OCI-LY1 (cell line): Measurements from ENCODE around the gene APOD.

ENCODE experiments used
- CTCF ChIP-seq: fragments of 200-600 bp; sonication (generic), shearing (Covaris generic); IDR thresholded peaks from 2 replicates; pipeline ENCODE4 v1.5.1; 2017; ENCODE audit warnings: mild to moderate bottlenecking, antibody characterized with exemption, low read length, moderate library complexity, mixed read lengths
- EZH2 ChIP-seq: fragments of 200-600 bp; sonication (generic), shearing (Covaris generic); IDR thresholded peaks from 2 replicates; pipeline ENCODE4 v1.8.0; 2017; ENCODE audit warnings: borderline replicate concordance, mixed run types, mild to moderate bottlenecking, antibody characterized with exemption, low read length, moderate library complexity, mixed read lengths

GRCh38 chr3:195548501-195548900, 35.2 kb downstream of the APOD start:
- TF ChIP-seq CTCF (no peak), EZH2 (no peak)
